Measurements from ENCODE around the gene C1orf210.

DNA sequence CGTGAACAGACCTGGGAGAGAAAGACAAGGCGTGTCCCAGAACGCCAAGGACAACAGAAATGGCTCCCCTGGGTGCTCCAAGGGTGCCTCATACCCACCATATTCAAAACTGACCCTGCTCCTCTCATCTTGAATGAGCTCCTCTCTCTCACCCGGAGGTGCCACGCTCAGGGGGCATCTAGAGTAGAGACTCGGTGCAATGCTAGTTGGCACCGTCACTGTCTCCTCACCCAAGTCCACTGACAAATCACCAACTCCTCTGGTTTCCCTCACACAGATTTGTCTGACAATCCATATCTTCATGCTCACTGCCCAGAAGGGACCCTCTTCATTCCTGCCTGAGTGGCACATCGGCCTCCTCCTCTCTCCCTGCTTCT lies 10.6 kb downstream of the C1orf210 start:
- TF ChIP-seq, protein P1, sequence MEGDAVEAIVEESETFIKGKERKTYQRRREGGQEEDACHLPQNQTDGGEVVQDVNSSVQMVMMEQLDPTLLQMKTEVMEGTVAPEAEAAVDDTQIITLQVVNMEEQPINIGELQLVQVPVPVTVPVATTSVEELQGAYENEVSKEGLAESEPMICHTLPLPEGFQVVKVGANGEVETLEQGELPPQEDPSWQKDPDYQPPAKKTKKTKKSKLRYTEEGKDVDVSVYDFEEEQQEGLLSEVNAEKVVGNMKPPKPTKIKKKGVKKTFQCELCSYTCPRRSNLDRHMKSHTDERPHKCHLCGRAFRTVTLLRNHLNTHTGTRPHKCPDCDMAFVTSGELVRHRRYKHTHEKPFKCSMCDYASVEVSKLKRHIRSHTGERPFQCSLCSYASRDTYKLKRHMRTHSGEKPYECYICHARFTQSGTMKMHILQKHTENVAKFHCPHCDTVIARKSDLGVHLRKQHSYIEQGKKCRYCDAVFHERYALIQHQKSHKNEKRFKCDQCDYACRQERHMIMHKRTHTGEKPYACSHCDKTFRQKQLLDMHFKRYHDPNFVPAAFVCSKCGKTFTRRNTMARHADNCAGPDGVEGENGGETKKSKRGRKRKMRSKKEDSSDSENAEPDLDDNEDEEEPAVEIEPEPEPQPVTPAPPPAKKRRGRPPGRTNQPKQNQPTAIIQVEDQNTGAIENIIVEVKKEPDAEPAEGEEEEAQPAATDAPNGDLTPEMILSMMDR (conservative IDR thresholded peaks at IDR 0.05), result no peak
- TF ChIP-seq ZFX (IDR thresholded peaks at IDR 0.05), result no peak

Data from C4-2B (cell line).